Osteocyte (in vitro differentiated cells): ENCODE measurements around the gene PPFIA4. TPM values are rescaled to one million over a fixed set of nuclear protein-coding genes. Genes with fewer than 3 reads are reported as not detected.

Experiments
- DNase-seq: peaks from one replicate; pipeline ENCODE4 v3.0.0; 2021; ENCODE audit warnings: mixed read lengths; ENCODE audit not compliant: unreplicated experiment; ENCODE audit errors: extremely low spot score
- H3K27ac Mint-ChIP-seq: one replicate; pipeline ENCODE4 v1.8.0; 2021; ENCODE audit warnings: mild to moderate bottlenecking, mixed read lengths; ENCODE audit not compliant: unreplicated experiment
- H3K27me3 Mint-ChIP-seq: one replicate; pipeline ENCODE4 v1.8.0; 2021; ENCODE audit warnings: mixed read lengths; ENCODE audit not compliant: unreplicated experiment
- H3K36me3 Mint-ChIP-seq: one replicate; pipeline ENCODE4 v1.8.0; 2021; ENCODE audit warnings: mixed read lengths; ENCODE audit not compliant: unreplicated experiment
- H3K4me1 Mint-ChIP-seq: one replicate; pipeline ENCODE4 v1.8.0; 2021; ENCODE audit warnings: mixed read lengths; ENCODE audit not compliant: unreplicated experiment
- H3K4me3 Mint-ChIP-seq: one replicate; pipeline ENCODE4 v1.8.0; 2021; ENCODE audit warnings: mild to moderate bottlenecking, moderate library complexity, mixed read lengths; ENCODE audit not compliant: unreplicated experiment
- H3K9me3 Mint-ChIP-seq: one replicate; pipeline ENCODE4 v1.8.0; 2021; ENCODE audit warnings: mixed read lengths; ENCODE audit not compliant: unreplicated experiment
- total RNA-seq: library from RNA; stranded (reverse); gene quantifications from 2 replicates; pipeline ENCODE4 v1.2.1, GENCODE V29; 2021
- TF ChIP-seq, protein P1 (sequence below): fragments of 200-600 bp; sonication (generic); IDR thresholded peaks from 2 replicates; pipeline ENCODE4 v1.5.0; 2021; ENCODE audit warnings: antibody characterized with exemption, mild to moderate bottlenecking, moderate library complexity

PPFIA4 gene
- total RNA-seq, 1 donor from 2014 or later = 1.4 TPM

DNA sequence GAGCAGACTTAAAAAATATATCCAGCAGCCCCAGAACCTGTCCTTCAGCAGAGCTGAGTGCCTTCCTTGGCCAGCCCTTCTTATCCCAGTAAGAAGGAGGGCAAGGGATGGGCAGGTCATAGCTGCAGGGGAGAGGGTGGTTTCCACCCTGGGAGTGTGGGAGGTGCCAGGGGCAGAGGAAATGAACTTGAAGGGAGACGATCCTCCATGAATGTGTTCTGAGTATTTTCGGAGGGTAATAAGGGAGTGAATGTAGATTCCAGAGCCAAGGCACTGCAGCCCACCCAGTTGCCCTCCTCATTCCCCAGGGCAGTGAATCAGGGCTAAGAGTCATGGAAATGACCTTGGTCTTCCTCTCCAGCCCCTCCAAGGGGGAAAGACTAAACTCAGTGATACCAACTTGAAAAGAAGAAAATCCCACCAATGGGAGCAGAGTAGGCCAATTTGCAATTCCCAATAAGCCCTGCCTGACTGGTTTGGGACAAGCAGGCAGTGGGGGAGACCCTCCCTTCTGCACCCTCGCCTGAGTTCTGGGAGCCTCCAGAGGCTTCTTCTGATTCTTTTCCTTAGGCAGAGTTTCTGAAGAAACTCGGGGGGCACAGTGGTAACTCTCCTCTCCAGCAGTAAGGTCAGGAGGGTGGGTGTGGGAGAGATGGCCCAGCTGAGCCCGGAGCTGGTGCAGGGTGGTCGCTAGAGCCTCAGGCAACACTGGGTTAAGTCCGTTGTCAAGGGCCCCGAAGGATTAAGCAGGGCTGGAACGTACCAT, 55.4 kb downstream of the PPFIA4 start:
- no peak for DNase-seq
- Mint-ChIP-seq H3K27me3 (peaks cover 47% of the 10 kb centered on the region), H3K27ac (no peak overlapping the region), H3K4me3 (no peak overlapping the region), H3K4me1 (peaks cover 2% of the 10 kb centered on the region), H3K9me3 (no peaks in the 10 kb centered on the region), H3K36me3 (no peaks in the 10 kb centered on the region)
- TF ChIP-seq, protein P1, sequence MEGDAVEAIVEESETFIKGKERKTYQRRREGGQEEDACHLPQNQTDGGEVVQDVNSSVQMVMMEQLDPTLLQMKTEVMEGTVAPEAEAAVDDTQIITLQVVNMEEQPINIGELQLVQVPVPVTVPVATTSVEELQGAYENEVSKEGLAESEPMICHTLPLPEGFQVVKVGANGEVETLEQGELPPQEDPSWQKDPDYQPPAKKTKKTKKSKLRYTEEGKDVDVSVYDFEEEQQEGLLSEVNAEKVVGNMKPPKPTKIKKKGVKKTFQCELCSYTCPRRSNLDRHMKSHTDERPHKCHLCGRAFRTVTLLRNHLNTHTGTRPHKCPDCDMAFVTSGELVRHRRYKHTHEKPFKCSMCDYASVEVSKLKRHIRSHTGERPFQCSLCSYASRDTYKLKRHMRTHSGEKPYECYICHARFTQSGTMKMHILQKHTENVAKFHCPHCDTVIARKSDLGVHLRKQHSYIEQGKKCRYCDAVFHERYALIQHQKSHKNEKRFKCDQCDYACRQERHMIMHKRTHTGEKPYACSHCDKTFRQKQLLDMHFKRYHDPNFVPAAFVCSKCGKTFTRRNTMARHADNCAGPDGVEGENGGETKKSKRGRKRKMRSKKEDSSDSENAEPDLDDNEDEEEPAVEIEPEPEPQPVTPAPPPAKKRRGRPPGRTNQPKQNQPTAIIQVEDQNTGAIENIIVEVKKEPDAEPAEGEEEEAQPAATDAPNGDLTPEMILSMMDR = no peak

DNA sequence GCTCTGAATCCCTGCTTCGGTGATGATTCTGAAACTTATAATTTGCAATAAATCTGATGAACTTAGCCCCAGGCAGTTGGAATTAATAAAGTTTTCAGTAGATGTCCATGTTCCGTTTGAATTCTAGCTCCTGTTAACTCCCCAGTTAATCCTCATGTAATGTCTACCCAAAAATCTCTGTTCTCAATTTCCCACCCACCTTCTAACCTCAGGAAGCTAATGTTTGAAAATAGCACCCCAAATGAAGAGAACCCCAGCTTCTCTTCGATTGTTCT, 55.9 kb downstream of the PPFIA4 start:
- H3K27ac Mint-ChIP-seq = no peak overlapping the region
- no peak for DNase-seq
- peaks cover 52% of the 10 kb centered on the region for H3K27me3 Mint-ChIP-seq
- H3K4me1 Mint-ChIP-seq = peaks cover 2% of the 10 kb centered on the region
- no peaks in the 10 kb centered on the region for H3K36me3 Mint-ChIP-seq
- no peak overlapping the region for H3K4me3 Mint-ChIP-seq
- TF ChIP-seq, protein P1 = no peak
- no peaks in the 10 kb centered on the region for H3K9me3 Mint-ChIP-seq

DNA sequence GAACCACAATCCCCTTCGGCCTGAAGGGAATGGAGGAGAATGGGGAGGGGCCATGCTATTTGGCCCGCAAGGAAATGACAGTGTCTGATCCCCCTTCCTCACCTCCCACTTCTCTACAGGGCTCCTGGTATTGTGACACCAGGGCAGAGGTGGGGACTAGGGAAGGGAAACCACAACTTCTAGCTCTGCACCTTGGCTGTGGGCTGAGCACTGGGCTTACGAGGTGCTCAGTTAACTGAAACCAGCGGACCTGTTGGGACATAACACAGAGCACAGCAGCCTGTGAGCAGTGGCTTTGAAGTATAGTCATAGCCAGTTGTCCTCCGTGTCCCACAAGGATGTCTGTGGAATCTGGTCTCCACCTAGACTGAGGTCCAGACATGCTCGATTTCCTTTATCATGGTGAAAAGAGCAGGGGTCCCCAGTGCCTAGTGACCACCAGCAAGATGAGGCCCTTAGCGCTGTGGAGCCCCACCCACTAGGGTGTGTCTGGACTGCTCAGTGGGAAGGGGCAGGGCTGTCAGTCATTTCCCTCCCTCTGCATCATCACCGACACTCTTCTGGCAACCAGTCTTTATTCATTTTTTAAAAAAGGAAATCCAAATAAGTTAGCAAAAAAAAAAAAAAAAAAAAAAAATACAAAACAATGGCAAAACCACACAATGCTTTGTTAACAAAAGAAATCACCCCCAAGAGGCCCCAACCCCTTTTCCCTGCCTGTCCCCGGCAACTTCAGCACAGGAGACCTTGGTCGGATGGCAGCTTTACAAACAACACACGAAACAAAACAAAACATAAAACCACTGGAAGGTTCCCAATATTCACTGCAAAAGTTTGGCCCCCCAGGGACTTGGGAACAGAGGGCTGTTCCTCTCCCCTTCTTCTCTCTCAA, 56.5 kb downstream of the PPFIA4 start:
- H3K4me1 Mint-ChIP-seq = peaks cover 2% of the 10 kb centered on the region

DNA sequence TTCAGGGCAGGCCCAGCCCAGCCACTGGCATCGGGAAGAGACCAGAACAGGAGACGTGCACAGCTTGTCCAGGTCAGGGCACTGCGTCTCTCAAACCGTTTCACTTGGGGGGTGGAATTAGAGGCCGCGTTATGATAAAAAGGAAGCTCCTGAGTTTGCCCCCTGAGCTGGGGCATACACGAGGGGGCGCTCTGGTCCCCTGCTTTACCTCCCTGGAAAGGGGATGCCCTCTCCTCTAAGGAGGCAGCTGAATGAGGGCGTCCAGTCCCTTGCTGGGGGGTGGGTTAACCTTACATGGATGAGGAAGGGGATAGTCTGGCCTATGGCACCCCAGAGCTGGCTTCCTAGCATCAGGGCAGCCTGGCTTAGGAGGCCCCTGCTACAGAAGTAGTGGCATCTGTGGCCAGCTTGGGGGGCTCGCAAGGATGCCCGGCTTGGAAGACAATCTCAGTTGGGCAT, 57.2 kb downstream of the PPFIA4 start:
- peak; percentile 79 for DNase-seq

More for the DNA sequence above, 56.5 kb downstream of the PPFIA4 start:
- no peaks in the 10 kb centered on the region for H3K36me3 Mint-ChIP-seq
- H3K4me3 Mint-ChIP-seq = no peak overlapping the region
- H3K9me3 Mint-ChIP-seq = no peaks in the 10 kb centered on the region
- TF ChIP-seq, protein P1 = no peak
- DNase-seq = no peak
- peaks cover 53% of the 10 kb centered on the region for H3K27me3 Mint-ChIP-seq
- no peak overlapping the region for H3K27ac Mint-ChIP-seq

More for the DNA sequence above, 57.2 kb downstream of the PPFIA4 start:
- H3K27me3 Mint-ChIP-seq = peaks cover 54% of the 10 kb centered on the region
- TF ChIP-seq, protein P1 = no peak
- H3K4me3 Mint-ChIP-seq = no peak overlapping the region
- H3K9me3 Mint-ChIP-seq = no peaks in the 10 kb centered on the region
- H3K4me1 Mint-ChIP-seq = peaks cover 2% of the 10 kb centered on the region
- no peaks in the 10 kb centered on the region for H3K36me3 Mint-ChIP-seq
- no peak overlapping the region for H3K27ac Mint-ChIP-seq
